ENCODE measurements around the gene LONRF2. TPM values are rescaled to one million over a fixed set of nuclear protein-coding genes. Genes with fewer than 3 reads are reported as not detected.
"Not testable (repeated sequence)": the region's sequence is repeated elsewhere in the genome, so short reads cannot be mapped to it uniquely, and the experiment has no call there.

The LONRF2 gene
- total RNA-seq (ENCODE audit: insufficient read depth, low replicate concordance), result 3.4 TPM

DNA sequence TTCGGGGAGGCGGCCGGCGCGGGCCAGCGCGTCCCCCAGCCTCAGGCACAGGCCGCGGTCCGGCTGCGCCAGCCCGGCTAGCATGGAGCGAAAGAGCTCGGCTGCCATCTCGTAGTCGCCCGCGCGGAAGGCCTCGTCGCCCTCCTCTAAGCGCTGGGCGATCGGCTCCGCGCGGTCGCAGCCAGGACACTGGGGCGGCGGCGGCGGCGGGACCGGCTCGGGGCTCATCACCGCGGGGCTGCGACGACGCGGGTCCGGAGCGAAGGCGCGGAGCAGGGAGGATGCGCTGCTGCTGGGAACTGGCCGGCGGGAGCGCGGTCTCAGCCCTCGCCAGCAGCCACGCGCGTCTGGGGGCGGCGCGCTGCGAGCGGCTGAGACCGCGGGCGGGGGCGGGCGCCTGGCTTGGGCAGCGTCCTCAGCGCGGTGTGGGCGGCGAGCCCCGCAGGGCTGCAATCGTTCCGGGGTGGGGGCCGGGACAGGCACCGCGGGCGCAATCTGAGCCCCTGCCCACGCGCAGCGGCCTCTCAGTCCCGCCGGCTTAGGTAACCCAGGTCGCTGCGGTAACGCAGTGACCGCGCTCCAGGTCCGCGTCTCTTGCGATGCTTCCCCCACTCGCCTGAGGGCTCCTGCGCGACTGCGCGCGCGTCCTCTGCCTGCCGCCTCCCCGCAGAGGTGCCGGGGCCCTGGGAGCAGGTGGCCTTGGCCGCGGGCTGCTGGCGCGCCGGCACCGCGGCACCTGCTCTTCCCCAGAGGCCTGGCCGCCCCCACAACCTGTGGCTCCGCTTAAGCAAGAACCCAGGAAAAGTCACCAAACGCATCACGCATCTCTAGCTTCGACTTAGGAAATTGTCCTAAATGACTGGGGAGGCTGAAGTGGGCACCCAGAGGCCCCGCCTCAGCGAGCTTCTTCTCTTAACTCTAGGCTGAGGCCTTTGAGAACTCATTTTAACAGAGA lies at the start of gene LONRF2:
Gene LONRF2, minus strand, starts transcription at position 636 of the 955 bp plus-strand sequence. Its CDS starts 408 bp downstream, at position 228.
- DNase-seq (ENCODE audit: low spot score), result peak; percentile 24

DNA sequence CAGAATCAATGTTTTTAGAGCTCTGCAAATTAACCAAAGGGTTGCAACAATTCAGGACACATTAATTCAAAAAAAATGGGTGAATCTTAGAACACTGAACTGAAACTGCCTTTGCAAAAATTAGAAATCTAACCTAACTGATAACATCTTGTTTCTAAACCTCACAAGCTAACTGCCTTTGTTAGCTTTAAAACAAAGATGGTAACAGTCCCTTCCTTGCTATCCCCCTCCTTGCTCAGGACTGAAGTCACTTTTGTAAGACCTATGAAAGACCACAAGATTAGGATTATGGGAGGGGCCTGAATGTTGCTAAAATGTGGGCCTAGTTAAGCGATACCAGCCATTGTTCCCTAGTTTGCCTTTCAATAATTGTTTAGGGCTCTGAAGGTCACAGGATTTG lies 44.9 kb upstream of the LONRF2 start:
- no peak for DNase-seq (ENCODE audit: low spot score)

- no peak for DNase-seq (ENCODE audit: low spot score)
Measured at GRCh38 chr2:100365434-100365833, 43.1 kb upstream of the LONRF2 start.

DNA sequence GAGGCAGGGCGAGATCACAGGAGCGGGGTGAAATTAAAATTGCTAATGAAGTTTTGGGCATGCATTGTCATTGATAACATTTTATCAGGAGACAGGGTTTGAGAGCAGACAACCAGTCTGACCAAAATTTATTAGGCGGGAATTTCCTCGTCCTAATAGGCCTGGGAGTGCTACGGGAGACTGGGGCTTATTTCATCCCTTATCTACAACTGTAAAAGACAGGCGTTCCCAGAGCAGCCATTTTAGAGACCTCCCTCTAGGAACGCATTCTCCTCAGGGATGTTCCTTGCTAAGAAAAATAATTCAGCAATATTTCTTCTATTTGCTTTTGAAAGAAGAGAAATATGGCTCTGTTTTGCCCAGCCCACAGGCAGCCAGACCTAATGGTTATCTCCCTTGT lies 40.0 kb upstream of the LONRF2 start:
- DNase-seq (ENCODE audit: low spot score), result not testable (repeated sequence)

- DNase-seq (ENCODE audit: low spot score), result no peak
Measured at GRCh38 chr2:100359576-100359975, 37.3 kb upstream of the LONRF2 start.

- DNase-seq (ENCODE audit: low spot score), result no peak
Measured at GRCh38 chr2:100358554-100358953, 36.3 kb upstream of the LONRF2 start.

GRCh38 chr2:100352521-100352920 lies 30.2 kb upstream of the LONRF2 start:
- DNase-seq (ENCODE audit: low spot score), result no peak

DNA sequence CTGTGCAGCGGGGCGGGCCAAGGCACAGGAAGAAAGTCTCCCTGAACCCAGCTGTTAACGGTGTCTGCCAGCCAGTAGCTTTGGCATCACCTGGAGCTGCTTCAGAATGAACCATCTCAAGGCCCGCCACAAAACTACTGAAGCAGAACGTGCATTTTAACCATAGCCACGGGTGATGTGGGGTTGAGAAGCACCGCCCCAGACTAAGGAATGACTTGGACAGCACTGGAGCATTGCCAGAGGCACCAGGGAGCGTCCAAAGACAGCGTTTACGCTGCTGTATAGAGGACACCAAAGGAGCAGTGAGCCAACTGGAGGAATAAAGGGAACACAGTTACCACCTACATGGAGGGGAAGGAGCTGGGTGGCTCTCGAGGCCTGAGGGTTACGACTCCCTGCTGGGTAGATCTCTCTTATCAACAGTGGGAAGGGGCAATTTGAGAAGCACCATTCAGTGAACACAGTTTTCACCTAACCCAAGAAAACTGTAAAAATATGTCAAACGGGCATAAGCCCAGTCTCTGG lies 28.4 kb upstream of the LONRF2 start:
- DNase-seq (ENCODE audit: low spot score), result no peak

GRCh38 chr2:100345144-100345543 lies 22.8 kb upstream of the LONRF2 start:
- DNase-seq (ENCODE audit: low spot score), result not testable (repeated sequence)

DNA sequence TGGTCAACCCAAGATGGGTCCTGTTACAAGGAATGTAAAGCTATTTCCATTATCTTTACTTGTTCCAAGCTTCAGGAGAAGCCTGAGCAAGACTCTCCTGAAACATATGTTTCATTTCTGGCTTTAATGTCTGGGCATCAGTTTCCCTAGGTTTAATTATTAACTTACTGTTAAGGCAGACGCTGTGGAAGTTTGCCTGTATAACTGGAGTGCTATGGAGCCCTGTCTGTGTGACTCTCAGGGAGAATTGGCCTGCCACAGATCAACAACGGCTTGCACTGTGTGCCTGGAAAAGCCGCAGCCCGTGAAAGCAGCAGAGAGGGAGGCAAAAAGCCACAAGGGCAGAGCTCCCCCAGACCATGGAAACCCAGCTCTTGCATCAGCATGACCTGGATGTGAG lies 22.1 kb upstream of the LONRF2 start:
- no peak for DNase-seq (ENCODE audit: low spot score)

GRCh38 chr2:100342466-100342865 lies 20.2 kb upstream of the LONRF2 start:
- not testable (repeated sequence) for DNase-seq (ENCODE audit: low spot score)

DNA sequence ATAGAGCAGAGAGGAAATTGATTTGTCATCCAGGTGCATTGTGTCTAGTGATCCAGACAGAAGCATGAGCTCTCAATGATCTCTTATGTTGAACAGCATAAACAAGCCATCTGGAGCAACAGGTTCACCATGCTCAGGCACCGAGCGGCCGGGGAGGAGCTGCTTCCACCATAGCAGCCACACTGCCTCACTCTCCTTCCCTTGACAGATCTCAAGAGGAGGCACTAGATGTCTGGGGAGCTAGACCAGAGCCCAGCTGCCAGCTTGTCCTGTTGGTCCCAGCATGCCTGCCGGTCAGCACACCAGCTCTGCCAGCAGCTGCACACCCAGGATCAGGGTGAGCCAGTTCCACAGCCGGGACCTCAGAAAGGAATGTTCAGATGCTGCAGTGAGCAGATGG lies 17.5 kb upstream of the LONRF2 start:
- DNase-seq (ENCODE audit: low spot score), result no peak

GRCh38 chr2:100334929-100335328 lies 12.6 kb upstream of the LONRF2 start:
- DNase-seq (ENCODE audit: low spot score), result no peak

- DNase-seq (ENCODE audit: low spot score), result no peak
Measured at GRCh38 chr2:100327742-100328141, 5.4 kb upstream of the LONRF2 start.

- DNase-seq (ENCODE audit: low spot score), result peak; percentile 38
Measured at GRCh38 chr2:100321179-100321865, 979 bp downstream of the LONRF2 start.

DNA sequence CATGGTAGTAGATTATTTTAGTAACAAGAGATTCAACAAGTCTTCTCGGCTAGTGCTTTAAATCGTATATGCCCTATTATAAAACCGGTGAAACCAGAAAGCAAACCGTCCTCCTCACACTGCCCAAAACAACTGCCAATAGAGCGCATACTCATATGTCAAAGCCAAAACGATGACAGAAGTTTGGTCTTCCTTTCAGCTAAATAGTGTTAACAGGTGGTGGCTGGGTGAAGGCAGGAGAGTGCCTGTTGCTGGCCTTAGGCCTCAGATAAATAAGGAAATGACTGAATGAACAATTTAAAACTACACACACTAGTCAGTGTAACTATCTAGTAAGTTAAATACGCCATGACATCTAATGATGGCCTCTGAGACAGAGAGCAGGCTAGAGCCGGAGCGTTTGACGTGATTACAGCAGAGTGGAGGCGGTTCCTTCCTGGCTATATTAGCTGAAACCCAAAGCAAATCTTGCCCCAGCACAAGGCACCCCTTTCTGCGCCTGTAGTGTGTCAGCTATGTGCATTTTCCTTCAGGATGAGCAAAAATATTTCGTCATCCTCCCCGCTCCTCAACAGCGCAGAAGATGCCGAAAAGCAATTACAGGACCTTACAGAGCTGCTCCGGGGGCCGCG lies 1.6 kb downstream of the LONRF2 start:
- no peak for DNase-seq (ENCODE audit: low spot score)

DNA sequence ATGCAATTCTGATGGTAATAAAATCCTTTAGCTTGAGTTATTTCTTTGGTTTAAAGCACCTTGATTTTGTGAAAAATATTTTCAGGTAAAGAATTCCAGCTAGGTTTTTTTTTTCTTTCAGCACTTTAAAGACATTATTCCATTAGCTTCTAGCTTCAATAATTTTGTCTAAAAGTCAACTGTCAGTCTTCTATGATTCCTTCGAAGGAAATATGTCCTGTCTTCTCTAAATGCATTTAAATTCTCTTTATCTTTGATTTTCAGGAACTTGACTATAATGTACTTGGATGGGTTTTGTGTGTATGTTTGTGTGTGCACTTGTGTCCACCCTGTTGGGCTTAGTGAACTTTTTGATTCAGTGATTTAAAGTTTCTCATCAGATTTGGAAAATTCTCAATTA lies 4.7 kb downstream of the LONRF2 start:
- DNase-seq (ENCODE audit: low spot score), result no peak

DNA sequence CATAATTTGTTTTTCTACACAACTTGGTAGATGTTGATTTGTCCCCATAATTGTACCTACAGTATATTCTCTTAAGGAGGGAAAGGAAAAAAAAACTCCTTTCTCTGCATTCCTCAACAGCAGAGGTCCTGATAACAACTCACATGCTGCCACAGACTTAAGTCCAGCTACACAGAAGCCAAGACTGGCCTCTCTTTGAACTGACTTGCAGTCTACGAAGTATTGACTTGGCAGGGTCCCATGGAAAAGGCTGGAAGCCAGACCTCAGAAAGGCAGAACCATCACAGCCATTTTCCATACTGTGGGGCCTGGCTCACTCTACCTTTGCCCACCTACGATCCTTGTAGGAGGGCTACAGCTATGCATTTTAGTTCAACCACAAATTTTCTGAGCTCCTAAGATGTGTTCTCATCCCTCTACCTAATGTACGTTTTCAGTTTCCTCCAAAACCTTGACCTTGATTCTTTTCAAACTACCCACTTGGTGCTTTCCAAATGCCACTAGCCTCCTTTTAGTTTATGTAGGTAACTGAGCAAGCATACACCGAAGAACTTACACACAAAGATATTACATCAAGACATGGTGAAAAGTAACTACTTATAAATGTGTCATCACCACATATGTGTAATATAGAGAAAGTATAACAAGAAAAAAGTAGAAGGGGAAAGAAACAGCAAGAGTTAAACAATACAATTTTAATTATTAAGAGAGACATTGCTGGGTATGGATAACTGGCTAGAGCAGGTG lies 12.2 kb downstream of the LONRF2 start:
- peak; percentile 71 for DNase-seq (ENCODE audit: low spot score)

- DNase-seq (ENCODE audit: low spot score), result no peak
Measured at GRCh38 chr2:100309311-100309710, 13.0 kb downstream of the LONRF2 start.

GRCh38 chr2:100303744-100304143 lies 18.6 kb downstream of the LONRF2 start:
- no peak for DNase-seq (ENCODE audit: low spot score)

- no peak for DNase-seq (ENCODE audit: low spot score)
Measured at GRCh38 chr2:100302585-100302892, 19.8 kb downstream of the LONRF2 start.

All from umbilical cord (tissue), 2 donors.